Prostate gland (tissue), 2 donors: ENCODE data around the gene CCDC122. TPM values are rescaled to one million over a fixed set of nuclear protein-coding genes. Genes with fewer than 3 reads are reported as not detected.
"Not testable (repeated sequence)": the region's sequence is repeated elsewhere in the genome, so short reads cannot be mapped to it uniquely, and the experiment has no call there.

ENCODE experiments used
- DNase-seq: peaks from one replicate; pipeline ENCODE4 v3.0.0-alpha.2; 2019; ENCODE audit warnings: low spot score
- H3K27ac ChIP-seq, 2 donors: fragments of 200-600 bp; sonication (generic); 2 replicates each; pipeline ENCODE4 v1.5.1; 2017 to 2019
- H3K27me3 ChIP-seq: fragments of 200-600 bp; sonication (generic); replicated peaks from 2 replicates; pipeline ENCODE4 v1.5.1; 2019; ENCODE audit not compliant: insufficient read depth
- H3K36me3 ChIP-seq, 2 donors: fragments of 200-600 bp; sonication (generic); 1 replicate in 1 of 2; 2 replicates in 1 of 2; pipeline versions ENCODE4 v1.5.1 to v1.8.1; 2017 to 2019
- H3K4me1 ChIP-seq: fragments of 200-600 bp; sonication (generic); replicated peaks from 2 replicates; pipeline ENCODE4 v1.5.1; 2019
- H3K4me3 ChIP-seq, 2 donors: fragments of 200-600 bp; sonication (generic); 2 replicates each; pipeline ENCODE4 v1.5.1; 2017 to 2019
- H3K9me3 ChIP-seq: fragments of 200-600 bp; sonication (generic); 2 replicates; pipeline ENCODE4 v1.5.1; 2017
- POLR2A ChIP-seq: fragments of 450-650 bp; IDR thresholded peaks from one replicate; pipeline ENCODE4 v1.6.1; 2016; ENCODE audit warnings: antibody characterized with exemption, mild to moderate bottlenecking
- POLR2AphosphoS5 ChIP-seq: sonication (generic); formaldehyde crosslinking; IDR thresholded peaks from one replicate; pipeline ENCODE4 v1.6.1; 2017; ENCODE audit warnings: antibody characterized with exemption
- WGBS: methylation state at CpG from one replicate; pipeline ENCODE4 v1.1.5; 2018; 5-methylcytosine and 5-hydroxymethylcytosine counted together
- intact Hi-C: fragments of 100-400 bp; cut with DNase I; formaldehyde crosslinking; loops from one replicate; pipeline ENCODE4 v1.14.2; 2022
- total RNA-seq, 2 donors: library from RNA; depleted of rRNA; stranded (reverse); fragments of >200 nt; gene quantifications; one replicate each; pipeline ENCODE4 v1.1.0, GENCODE V29; 2016
- TF ChIP-seq, protein P1 (sequence below), 4 experiments: fragments of 200-600 bp in 2 of 4; fragments of 450-650 bp in 2 of 4; sonication (generic) in 2 of 4; IDR thresholded peaks; 1 replicate in 3 of 4; 2 replicates in 1 of 4; pipeline ENCODE4 v1.5.1; 2016 to 2019; ENCODE audit warnings: antibody characterized with exemption in 4 of 4, mild to moderate bottlenecking in 2 of 4, moderate library complexity in 2 of 4

CCDC122 gene
- total RNA-seq, 2 donors from 2014 or later: 13.8 to 14.1 TPM

DNA sequence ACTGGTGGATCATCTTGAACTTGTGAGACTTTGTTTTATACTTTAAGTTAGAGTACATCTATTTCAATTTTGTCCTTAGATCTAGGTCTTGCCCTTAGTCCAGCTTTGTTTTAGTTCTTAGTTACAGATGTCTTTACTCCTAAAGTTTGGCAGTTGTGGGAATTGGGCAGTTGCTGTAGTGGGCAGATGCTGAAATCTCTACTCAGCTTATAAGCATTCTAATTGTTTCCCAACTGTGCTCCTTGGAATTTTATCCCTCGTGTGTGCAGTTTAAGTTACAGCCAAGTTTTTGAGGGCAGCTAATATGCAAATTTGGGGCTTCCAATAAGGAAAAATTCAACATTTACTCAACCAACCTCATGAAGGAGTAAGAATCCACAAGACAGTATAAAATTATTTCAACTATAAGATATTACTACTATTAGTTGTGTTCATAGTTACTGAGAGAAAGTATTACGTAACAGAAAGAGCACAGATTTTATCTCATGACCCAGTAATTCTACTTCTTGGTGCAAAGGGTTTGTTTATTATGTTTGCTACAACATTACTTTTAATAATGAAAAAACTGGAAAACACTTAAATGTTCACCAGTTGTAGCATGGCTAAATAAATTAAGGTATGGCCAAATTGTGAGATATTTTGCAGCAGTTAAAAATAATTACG is 32.9 kb downstream of the CCDC122 start:
- intact Hi-C loops: no loop called here
- H3K4me1 ChIP-seq: no peaks in the 10 kb centered on the region
- WGBS: 86% methylated on average over 3 of the region's 3 CpGs

DNA sequence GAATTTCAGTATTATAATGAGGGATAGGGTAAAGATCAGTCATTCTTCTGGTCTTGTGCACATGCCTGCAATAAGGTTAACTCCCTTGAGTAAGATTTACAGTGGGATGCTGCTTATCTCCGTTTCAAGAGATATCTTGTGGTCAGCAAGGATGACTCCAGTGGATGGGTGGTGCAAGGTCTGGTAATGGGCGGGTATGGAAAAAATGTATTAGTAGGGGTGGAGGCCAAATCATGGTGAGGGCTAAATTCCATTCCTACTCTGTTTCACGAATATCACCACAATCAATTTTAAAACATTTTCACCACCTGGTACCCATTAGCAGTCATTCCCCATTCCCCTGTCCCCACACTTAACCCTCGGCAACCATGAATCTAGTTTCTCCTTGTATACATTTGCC is 40.6 kb downstream of the CCDC122 start:
- no peak for TF ChIP-seq POLR2AphosphoS5
- no peak for TF ChIP-seq POLR2A
- TF ChIP-seq, protein P1, sequence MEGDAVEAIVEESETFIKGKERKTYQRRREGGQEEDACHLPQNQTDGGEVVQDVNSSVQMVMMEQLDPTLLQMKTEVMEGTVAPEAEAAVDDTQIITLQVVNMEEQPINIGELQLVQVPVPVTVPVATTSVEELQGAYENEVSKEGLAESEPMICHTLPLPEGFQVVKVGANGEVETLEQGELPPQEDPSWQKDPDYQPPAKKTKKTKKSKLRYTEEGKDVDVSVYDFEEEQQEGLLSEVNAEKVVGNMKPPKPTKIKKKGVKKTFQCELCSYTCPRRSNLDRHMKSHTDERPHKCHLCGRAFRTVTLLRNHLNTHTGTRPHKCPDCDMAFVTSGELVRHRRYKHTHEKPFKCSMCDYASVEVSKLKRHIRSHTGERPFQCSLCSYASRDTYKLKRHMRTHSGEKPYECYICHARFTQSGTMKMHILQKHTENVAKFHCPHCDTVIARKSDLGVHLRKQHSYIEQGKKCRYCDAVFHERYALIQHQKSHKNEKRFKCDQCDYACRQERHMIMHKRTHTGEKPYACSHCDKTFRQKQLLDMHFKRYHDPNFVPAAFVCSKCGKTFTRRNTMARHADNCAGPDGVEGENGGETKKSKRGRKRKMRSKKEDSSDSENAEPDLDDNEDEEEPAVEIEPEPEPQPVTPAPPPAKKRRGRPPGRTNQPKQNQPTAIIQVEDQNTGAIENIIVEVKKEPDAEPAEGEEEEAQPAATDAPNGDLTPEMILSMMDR (IDR thresholded peaks at IDR 0.05): no peak
- H3K9me3 ChIP-seq: no peaks in the 10 kb centered on the region
- no peak overlapping the region for H3K27ac ChIP-seq
- H3K4me1 ChIP-seq: no peaks in the 10 kb centered on the region
- no peak overlapping the region for H3K4me3 ChIP-seq
- intact Hi-C loops: no loop called here
- no peaks in the 10 kb centered on the region for H3K27me3 ChIP-seq
- no peaks in the 10 kb centered on the region for H3K36me3 ChIP-seq
- no peak for DNase-seq
- 85% methylated on average over 4 of the region's 4 CpGs for WGBS

More for the DNA sequence above, 32.9 kb downstream of the CCDC122 start:
- DNase-seq: no peak
- TF ChIP-seq, protein P1 (IDR thresholded peaks at IDR 0.05): no peak
- TF ChIP-seq POLR2A: no peak
- TF ChIP-seq POLR2AphosphoS5: no peak
- no peaks in the 10 kb centered on the region for H3K36me3 ChIP-seq
- no peak overlapping the region for H3K4me3 ChIP-seq
- H3K27ac ChIP-seq: no peak overlapping the region
- no peaks in the 10 kb centered on the region for H3K27me3 ChIP-seq
- H3K9me3 ChIP-seq: no peaks in the 10 kb centered on the region

DNA sequence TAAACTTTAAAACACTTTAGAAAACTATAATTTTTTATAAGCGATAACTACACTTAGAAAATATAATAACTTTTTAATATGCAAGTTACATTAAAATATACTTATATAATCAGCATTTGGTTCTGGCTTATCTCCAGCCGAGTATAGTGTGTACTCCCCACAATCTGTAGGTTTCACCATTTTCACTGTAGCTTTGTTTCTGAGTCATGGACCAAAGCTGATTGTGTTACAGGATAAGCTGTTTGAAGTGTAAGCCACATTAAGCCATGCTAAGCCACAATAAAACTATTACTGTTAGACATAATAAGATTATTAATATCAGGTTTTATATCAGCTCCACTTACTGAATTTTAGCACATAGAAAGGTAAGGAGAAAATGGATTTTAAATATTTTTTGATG is 43.8 kb downstream of the CCDC122 start:
- no peaks in the 10 kb centered on the region for H3K36me3 ChIP-seq
- H3K4me1 ChIP-seq: no peaks in the 10 kb centered on the region
- no peaks in the 10 kb centered on the region for H3K27me3 ChIP-seq
- H3K27ac ChIP-seq: no peak overlapping the region
- intact Hi-C loops: no loop called here
- no peaks in the 10 kb centered on the region for H3K9me3 ChIP-seq
- no peak overlapping the region for H3K4me3 ChIP-seq
- TF ChIP-seq, protein P1 (IDR thresholded peaks at IDR 0.05): no peak
- TF ChIP-seq POLR2A (no peak), POLR2AphosphoS5 (no peak)
- DNase-seq: no peak
- WGBS: 88% methylated on average over 2 of the region's 2 CpGs

DNA sequence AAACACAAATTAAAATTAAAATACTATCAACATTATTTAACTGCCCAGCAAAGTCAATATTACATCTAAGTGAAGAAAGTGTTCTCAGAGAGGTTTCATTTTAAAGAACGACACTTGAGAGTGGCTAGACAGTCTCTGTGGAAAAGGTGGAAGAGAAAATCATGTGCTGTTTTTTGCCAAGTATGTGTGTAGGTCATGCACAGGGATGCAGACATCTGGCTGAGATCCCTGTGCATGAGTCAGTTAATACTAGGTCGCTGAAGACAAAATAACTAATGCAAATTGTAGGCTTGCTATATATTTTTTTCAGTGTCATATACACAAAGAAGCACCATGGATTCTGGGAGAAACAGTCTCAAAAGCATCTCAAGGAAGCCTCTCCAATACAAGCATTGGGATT is 48.5 kb downstream of the CCDC122 start:
- no peaks in the 10 kb centered on the region for H3K9me3 ChIP-seq
- intact Hi-C loops: no loop called here
- H3K27me3 ChIP-seq: no peaks in the 10 kb centered on the region
- WGBS: 59% methylated on average over 2 of the region's 2 CpGs
- no peak overlapping the region for H3K4me3 ChIP-seq
- TF ChIP-seq POLR2AphosphoS5: no peak
- TF ChIP-seq, protein P1 (IDR thresholded peaks at IDR 0.05): no peak
- TF ChIP-seq POLR2A: no peak
- H3K36me3 ChIP-seq: no peaks in the 10 kb centered on the region
- H3K27ac ChIP-seq: no peak overlapping the region
- H3K4me1 ChIP-seq: no peaks in the 10 kb centered on the region
- DNase-seq: no peak

DNA sequence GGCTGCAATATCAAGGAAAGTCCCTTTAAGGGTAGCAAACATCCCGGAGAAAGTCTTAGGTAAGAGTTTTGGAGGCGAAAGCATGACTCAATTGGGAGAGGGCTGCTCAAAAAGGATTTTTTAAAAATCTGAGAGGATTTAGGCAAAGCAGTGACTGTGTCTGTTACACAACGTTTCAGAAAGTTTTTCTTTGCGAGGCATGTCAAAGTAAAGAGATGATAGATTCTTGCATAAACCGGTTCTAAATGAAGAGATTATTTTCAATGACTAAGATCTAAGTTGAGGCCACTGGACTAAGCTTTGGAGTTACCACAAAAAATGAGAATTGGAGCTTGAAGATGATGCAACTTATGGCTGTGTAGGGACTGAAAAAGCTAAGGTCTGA is 49.1 kb downstream of the CCDC122 start:
- DNase-seq: no peak
- Histone ChIP-seq H3K36me3 (no peaks in the 10 kb centered on the region), H3K4me3 (no peak overlapping the region), H3K27me3 (no peaks in the 10 kb centered on the region), H3K4me1 (no peaks in the 10 kb centered on the region), H3K27ac (no peak overlapping the region), H3K9me3 (no peaks in the 10 kb centered on the region)
- TF ChIP-seq POLR2A: no peak
- TF ChIP-seq, protein P1 (IDR thresholded peaks at IDR 0.05): no peak
- no peak for TF ChIP-seq POLR2AphosphoS5
- WGBS: 65% methylated on average over 5 of the region's 5 CpGs
- intact Hi-C loops: no loop called here

DNA sequence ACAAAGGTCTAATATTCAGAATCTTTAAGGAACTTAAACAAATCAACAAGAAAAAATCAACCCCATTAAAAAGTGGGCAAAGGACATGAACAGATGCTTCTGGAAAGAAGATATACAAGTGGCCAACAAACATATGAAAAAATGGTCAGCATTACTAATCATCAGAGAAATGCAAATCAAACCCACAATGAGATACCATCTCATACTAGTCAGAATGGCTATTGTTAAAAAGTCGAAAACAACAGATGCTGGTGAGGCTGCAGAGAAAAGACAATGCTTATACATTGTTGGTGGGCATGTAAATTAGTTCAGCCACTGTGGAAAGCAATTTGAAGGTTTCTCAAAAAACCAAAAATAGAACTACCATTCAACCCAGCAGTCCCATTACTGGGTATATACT is 54.9 kb downstream of the CCDC122 start:
- H3K36me3 ChIP-seq, intact Hi-C loops, H3K9me3 ChIP-seq, H3K27me3 ChIP-seq, H3K27ac ChIP-seq, DNase-seq, H3K4me1 ChIP-seq, H3K4me3 ChIP-seq: not testable (repeated sequence)
- WGBS: 100% methylated on average over 1 of the region's 1 CpG
